Lung (tissue), 12 donors: ENCODE results near the gene DOK7. TPM values are rescaled to one million over a fixed set of nuclear protein-coding genes. Genes with fewer than 3 reads are reported as not detected.

ENCODE experiments used
- ATAC-seq: fragments of 200-7000 bp; cut with Tn5 transposase; one replicate; pipeline ENCODE4 v1.9.1; 2020; ENCODE audit warnings: moderate number of reproducible peaks; ENCODE audit not compliant: insufficient read depth, low FRiP score
- DNase-seq, 3 donors: peaks; one replicate each; pipeline ENCODE4 v3.0.0-alpha.2; 2013 to 2017
- H3K27ac ChIP-seq, 2 donors: one replicate each; pipeline ENCODE4 v1.5.1; 2013; ENCODE audit warnings: mild to moderate bottlenecking in 2 of 2, moderate library complexity in 2 of 2, control low read depth in 1 of 2, inconsistent platforms in 1 of 2, low read depth in 1 of 2, low read length in 1 of 2
- H3K27me3 ChIP-seq, 3 donors: one replicate each; pipeline ENCODE4 v1.5.1; 2013; ENCODE audit warnings: low read length in 2 of 3; ENCODE audit not compliant: control insufficient read depth in 3 of 3, insufficient read depth in 3 of 3
- H3K36me3 ChIP-seq, 4 donors: one replicate each; pipeline ENCODE4 v1.5.1; 2013; ENCODE audit warnings: low read length in 4 of 4, mild to moderate bottlenecking in 1 of 4, moderate library complexity in 1 of 4; ENCODE audit not compliant: control insufficient read depth in 4 of 4, insufficient read depth in 4 of 4
- H3K4me1 ChIP-seq, 5 donors: one replicate each; pipeline ENCODE4 v1.5.1; 2013; ENCODE audit warnings: low read length in 5 of 5, mild to moderate bottlenecking in 2 of 5, moderate library complexity in 1 of 5; ENCODE audit not compliant: control insufficient read depth in 5 of 5, insufficient read depth in 5 of 5
- H3K4me3 ChIP-seq: one replicate; pipeline ENCODE4 v1.5.1; 2013; ENCODE audit warnings: mild to moderate bottlenecking, control low read depth, moderate library complexity
- H3K9ac ChIP-seq, 2 donors: one replicate each; pipeline ENCODE4 v1.5.1; 2013; ENCODE audit warnings: low read length in 2 of 2, control low read depth in 1 of 2; ENCODE audit not compliant: insufficient read depth in 1 of 2
- H3K9me3 ChIP-seq, 4 donors: one replicate each; pipeline ENCODE4 v1.5.1; 2013; ENCODE audit warnings: low read length in 3 of 4, mild to moderate bottlenecking in 1 of 4, moderate library complexity in 1 of 4; ENCODE audit not compliant: control insufficient read depth in 4 of 4, insufficient read depth in 3 of 4
- WGBS, 2 donors: extraction: QIAGEN DNeasy Blood & Tissue Kit; methylation state at CpG; one replicate each; pipeline ENCODE4 v1.1.7; 2013; 5-methylcytosine and 5-hydroxymethylcytosine counted together
- polyA plus RNA-seq, 2 donors: library from polyadenylated mRNA; stranded (reverse); fragments of 200-250 nt; gene quantifications; one replicate each; pipeline ENCODE4 v1.2.1, GENCODE V29; 2013
- total RNA-seq, 2 donors: library from RNA; depleted of rRNA in 1 of 2; stranded (reverse); fragments of >200 nt in 1 of 2; gene quantifications; one replicate each; pipeline ENCODE4 v1.2.1, GENCODE V29; 2014 to 2021
- TF ChIP-seq, protein P1 (sequence below): IDR thresholded peaks from 2 replicates; pipeline ENCODE4 v1.5.1; 2012; ENCODE audit warnings: mild to moderate bottlenecking; ENCODE audit errors: control extremely low read depth, extremely low read depth
- donor health status: control.
- donor health status: control.
- donor health status: Bipolar disorder and iron deficiency.
- donor health status: healthy.
- donor health status: DM: yes; HTN: yes; CAD: no.

The DOK7 gene
- total and polyA plus RNA-seq, 4 donors = 0.53 to 2.7 (median 1.4) TPM

DNA sequence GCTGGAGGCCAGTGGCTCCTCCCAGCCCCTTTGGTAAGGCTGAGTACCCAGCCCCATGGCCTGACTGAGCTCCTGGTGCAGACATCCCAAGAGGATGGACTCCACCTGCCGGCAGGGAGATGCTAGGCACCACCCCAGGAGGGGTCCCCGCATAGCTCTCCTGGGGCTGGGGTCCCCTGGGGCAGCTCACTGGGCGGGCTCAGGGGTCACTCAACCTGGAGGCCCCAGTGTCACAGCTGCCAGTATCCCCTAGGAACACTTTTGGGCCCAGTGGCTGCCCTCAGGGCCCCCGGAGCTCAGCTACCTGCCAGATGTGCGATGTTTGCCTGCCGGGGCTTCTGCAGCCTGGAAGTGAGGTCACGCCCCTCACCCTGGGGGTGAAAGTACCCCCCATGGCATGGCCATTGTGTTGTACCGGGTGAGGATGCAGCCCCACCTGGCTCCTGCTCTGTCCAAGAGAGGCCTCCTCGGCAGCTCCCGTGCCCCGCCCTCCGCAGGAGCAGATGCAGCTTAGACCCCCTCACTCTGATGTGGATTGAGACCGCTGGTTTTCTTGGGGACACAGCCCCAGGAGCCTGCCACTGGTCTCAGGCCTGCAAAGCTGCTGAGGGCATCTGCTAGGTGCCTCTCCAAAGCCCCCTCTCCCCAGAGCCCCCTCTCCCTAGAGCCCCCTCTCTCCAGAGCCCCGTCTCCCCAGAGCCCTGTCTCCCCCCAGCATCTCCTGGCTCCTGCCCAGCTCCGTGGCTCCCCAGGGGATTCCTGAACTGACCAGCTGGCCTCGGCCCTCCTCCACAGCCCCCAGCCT lies 28.0 kb upstream of the DOK7 start:
- TF ChIP-seq, protein P1, sequence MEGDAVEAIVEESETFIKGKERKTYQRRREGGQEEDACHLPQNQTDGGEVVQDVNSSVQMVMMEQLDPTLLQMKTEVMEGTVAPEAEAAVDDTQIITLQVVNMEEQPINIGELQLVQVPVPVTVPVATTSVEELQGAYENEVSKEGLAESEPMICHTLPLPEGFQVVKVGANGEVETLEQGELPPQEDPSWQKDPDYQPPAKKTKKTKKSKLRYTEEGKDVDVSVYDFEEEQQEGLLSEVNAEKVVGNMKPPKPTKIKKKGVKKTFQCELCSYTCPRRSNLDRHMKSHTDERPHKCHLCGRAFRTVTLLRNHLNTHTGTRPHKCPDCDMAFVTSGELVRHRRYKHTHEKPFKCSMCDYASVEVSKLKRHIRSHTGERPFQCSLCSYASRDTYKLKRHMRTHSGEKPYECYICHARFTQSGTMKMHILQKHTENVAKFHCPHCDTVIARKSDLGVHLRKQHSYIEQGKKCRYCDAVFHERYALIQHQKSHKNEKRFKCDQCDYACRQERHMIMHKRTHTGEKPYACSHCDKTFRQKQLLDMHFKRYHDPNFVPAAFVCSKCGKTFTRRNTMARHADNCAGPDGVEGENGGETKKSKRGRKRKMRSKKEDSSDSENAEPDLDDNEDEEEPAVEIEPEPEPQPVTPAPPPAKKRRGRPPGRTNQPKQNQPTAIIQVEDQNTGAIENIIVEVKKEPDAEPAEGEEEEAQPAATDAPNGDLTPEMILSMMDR = no peak
- WGBS, 2 donors = 82 to 85% methylated on average over 16 of the region's 16 CpGs
- no peak for DNase-seq

DNA sequence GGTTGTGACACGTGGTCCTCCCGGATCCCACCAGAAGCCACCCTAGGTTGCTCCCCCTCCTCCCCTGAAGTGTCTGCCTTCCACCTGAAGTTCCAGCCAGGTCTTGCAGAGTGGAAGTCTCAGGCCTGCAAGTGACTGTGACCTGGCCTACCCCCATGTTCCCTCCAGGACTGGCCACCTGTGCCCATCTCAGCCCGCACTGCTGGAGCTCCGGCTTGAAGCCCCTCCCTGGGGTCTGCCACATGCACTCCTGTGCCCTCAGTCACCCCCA lies 27.5 kb upstream of the DOK7 start:
- no peak for DNase-seq
- Histone ChIP-seq H3K4me1 (peaks cover 0 to 9% (median 0%) of the 10 kb centered on the region in 5 donors), H3K9me3 (no peaks in the 10 kb centered on the region), H3K4me3 (no peak overlapping the region), H3K9ac (no peak overlapping the region), H3K27ac (no peak overlapping the region), H3K27me3 (no peaks in the 10 kb centered on the region), H3K36me3 (peaks cover 0 to 27% (median 4%) of the 10 kb centered on the region in 4 donors)
- 86 to 89% methylated on average over 4 of the region's 4 CpGs for WGBS, 2 donors
- TF ChIP-seq, protein P1 = no peak
- no peak for ATAC-seq

More for the DNA sequence above, 28.0 kb upstream of the DOK7 start:
- ATAC-seq = no peak
- Histone ChIP-seq H3K36me3 (peaks cover 0 to 28% (median 6%) of the 10 kb centered on the region in 4 donors), H3K4me1 (peaks cover 0 to 7% (median 0%) of the 10 kb centered on the region in 5 donors), H3K27me3 (no peaks in the 10 kb centered on the region), H3K4me3 (no peak overlapping the region), H3K9ac (no peak overlapping the region), H3K9me3 (no peaks in the 10 kb centered on the region), H3K27ac (no peak overlapping the region)

DNA sequence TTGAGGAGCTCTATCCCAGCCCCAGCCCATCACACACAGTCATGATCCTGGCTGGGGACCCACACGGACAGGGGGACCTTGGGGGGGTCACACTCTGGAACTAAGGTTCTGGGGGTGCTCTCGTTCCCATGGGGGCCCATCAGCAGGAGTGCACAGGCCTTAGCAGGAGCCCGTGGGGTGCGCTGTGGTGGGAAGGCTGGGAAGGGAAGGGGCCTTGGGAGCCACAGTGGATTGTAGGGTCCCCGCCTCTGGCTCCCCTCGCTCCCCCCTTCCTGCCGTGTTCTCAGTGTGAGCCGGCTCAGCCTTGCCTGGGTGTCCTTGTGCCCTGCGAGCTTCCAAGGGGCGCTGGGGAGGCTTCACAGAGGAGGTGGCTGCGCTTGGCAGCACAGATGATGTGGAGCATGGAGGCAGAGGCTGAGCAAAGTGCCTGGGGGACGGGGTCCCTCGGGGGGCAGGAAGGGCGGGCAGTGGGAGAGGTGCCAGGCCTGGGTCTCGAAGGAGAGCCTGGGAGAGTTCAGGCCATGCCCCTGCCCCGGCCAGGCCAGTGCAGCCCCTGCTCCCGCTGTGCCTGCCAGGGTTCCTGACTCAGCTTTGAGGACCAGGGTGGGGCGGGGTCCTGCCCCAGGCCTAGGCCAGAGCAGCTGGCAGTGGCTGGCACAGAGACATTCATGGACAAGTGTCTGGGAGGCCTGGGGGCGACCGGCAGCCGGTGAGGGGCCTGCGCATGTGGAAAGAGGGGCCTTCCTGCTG lies 26.9 kb upstream of the DOK7 start:
- TF ChIP-seq, protein P1 = no peak
- 90 to 91% methylated on average over 22 of the region's 22 CpGs for whole genome bisulfite sequencing, 2 donors
- no peak for ATAC-seq
- no peak overlapping the region for H3K9ac ChIP-seq
- H3K4me1 ChIP-seq = peaks cover 0 to 9% (median 0%) of the 10 kb centered on the region in 5 donors
- DNase-seq = no peak
- no peak overlapping the region for H3K4me3 ChIP-seq
- no peaks in the 10 kb centered on the region for H3K27me3 ChIP-seq
- peaks cover 0 to 21% (median 4%) of the 10 kb centered on the region in 4 donors for H3K36me3 ChIP-seq
- no peaks in the 10 kb centered on the region for H3K9me3 ChIP-seq
- H3K27ac ChIP-seq = no peak overlapping the region
